Calu3 (cell line): Measurements from ENCODE around the gene SEBOX. TPM values are rescaled to one million over a fixed set of nuclear protein-coding genes. Genes with fewer than 3 reads are reported as not detected.

Experiments used
- BruUV-seq: library from RNA; stranded (reverse); fragments of 400-500 nt; replicated peaks from 2 replicates; lab custom pipeline; 2021; lab: Mats Ljungman, UMichigan
- CTCF ChIA-PET: fragments of 300-600 bp; sonication (Branson Sonifier 250); formaldehyde crosslinking; loops from one replicate; lab custom pipeline; 2022; ENCODE audit warnings: antibody characterized with exemption; lab: Charles Lee
- DNase-seq: peaks from one replicate; pipeline ENCODE4 v3.0.0; 2022
- H3K27ac Mint-ChIP-seq: one replicate; pipeline ENCODE4 v1.8.0; 2022; ENCODE audit warnings: mixed read lengths; ENCODE audit not compliant: unreplicated experiment
- H3K27me3 Mint-ChIP-seq: one replicate; pipeline ENCODE4 v1.8.0; 2022; ENCODE audit warnings: mixed read lengths; ENCODE audit not compliant: unreplicated experiment
- H3K36me3 Mint-ChIP-seq: one replicate; pipeline ENCODE4 v1.8.0; 2022; ENCODE audit warnings: mild to moderate bottlenecking, moderate library complexity, mixed read lengths; ENCODE audit not compliant: insufficient read depth, unreplicated experiment
- H3K4me1 Mint-ChIP-seq: one replicate; pipeline ENCODE4 v1.8.0; 2022; ENCODE audit warnings: mild to moderate bottlenecking, low read depth, mixed read lengths; ENCODE audit not compliant: unreplicated experiment
- H3K4me3 Mint-ChIP-seq: one replicate; pipeline ENCODE4 v1.8.0; 2022; ENCODE audit warnings: mild to moderate bottlenecking, low read depth, moderate library complexity, mixed read lengths; ENCODE audit not compliant: unreplicated experiment
- H3K9me3 Mint-ChIP-seq: one replicate; pipeline ENCODE4 v1.8.0; 2022; ENCODE audit warnings: low read depth, mixed read lengths; ENCODE audit not compliant: unreplicated experiment
- intact Hi-C: fragments of 100-400 bp; cut with micrococcal nuclease; formaldehyde crosslinking; loops from one replicate; pipeline ENCODE4 v1.10.0; 2022; ENCODE audit not compliant: unreplicated experiment
- total RNA-seq: library from RNA; stranded (reverse); gene quantifications from 2 replicates; pipeline ENCODE4 v1.2.3, GENCODE V29; 2022
- TF ChIP-seq, protein P1 (sequence below): fragments of 200-600 bp; IDR thresholded peaks from one replicate; pipeline ENCODE4 v1.8.0; 2022; ENCODE audit warnings: antibody characterized with exemption; ENCODE audit not compliant: unreplicated experiment

Gene SEBOX
- total RNA-seq, 1 experiment from 2014 or later: not detected

DNA sequence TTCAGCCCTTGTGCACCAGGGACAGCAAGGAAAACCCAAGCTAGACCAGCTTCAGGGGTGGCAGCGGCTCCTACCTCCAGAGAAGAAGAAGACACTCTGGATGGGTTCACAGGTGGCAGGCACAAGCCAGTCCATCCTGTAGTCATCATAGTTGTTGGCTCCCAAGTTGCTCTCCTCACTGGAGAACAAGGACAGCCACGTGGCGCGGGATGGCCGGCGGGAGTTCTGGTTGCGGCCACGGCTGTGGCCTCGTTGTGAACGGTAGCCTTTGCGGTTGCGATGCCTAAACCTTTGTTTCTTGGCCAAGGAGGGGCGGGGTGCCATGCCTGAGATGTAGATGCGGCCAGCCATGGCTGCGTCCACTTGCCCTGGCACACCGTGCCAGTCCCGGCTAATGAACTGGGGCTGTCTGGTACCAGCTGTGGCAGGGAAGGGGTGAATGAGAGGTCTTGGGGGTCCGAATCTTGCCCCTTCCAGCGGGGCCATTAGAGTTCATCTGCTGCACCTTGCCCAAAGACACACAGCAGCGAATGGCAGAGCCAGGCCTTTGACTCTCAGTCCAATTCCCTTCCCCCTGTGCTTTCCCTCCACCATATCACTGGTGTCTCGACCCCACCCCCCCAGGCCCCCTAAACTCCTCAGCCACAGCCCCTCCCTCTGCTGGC is 2.8 kb upstream of the SEBOX start:
- CTCF ChIA-PET: interaction anchor here (1.0 kb wide), 1 partner anchor 21 kb away, joined by 3 read pairs; no protein-coding TSS in a partner anchor
- Mint-ChIP-seq H3K4me3 (no peak overlapping the region), H3K27me3 (peaks cover 1% of the 10 kb centered on the region), H3K36me3 (peaks cover 20% of the 10 kb centered on the region), H3K4me1 (peaks cover 14% of the 10 kb centered on the region), H3K27ac (no peak overlapping the region), H3K9me3 (no peaks in the 10 kb centered on the region)
- intact Hi-C loops: no loop called here
- no peak for DNase-seq
- TF ChIP-seq, protein P1, sequence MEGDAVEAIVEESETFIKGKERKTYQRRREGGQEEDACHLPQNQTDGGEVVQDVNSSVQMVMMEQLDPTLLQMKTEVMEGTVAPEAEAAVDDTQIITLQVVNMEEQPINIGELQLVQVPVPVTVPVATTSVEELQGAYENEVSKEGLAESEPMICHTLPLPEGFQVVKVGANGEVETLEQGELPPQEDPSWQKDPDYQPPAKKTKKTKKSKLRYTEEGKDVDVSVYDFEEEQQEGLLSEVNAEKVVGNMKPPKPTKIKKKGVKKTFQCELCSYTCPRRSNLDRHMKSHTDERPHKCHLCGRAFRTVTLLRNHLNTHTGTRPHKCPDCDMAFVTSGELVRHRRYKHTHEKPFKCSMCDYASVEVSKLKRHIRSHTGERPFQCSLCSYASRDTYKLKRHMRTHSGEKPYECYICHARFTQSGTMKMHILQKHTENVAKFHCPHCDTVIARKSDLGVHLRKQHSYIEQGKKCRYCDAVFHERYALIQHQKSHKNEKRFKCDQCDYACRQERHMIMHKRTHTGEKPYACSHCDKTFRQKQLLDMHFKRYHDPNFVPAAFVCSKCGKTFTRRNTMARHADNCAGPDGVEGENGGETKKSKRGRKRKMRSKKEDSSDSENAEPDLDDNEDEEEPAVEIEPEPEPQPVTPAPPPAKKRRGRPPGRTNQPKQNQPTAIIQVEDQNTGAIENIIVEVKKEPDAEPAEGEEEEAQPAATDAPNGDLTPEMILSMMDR: no peak
- BruUV-seq: no TSS peak

DNA sequence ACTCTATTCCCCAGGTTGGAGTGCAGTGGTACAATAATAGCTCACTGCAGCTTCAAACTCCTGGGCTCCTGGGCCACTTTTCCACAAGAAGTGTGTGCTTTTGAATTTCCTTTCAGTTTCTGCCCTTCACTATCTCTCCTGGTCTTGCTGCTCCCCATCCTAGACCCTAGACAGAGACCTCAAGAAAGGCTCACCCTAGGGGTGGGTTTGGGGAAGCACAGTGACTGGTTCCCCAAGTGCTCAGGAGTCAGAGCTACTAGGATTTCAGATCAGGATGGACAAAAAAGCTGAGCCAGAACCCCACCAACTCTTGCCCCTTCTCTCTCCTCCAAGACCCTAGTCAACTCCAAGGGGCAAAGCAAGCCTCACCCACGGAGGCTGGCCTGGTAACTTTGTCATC is 1.6 kb upstream of the SEBOX start:
- intact Hi-C loops: no loop called here
- no peak for DNase-seq
- TF ChIP-seq, protein P1: no peak
- Mint-ChIP-seq H3K4me3 (no peak overlapping the region), H3K4me1 (peaks cover 14% of the 10 kb centered on the region), H3K36me3 (peaks cover 16% of the 10 kb centered on the region), H3K9me3 (no peaks in the 10 kb centered on the region), H3K27me3 (no peaks in the 10 kb centered on the region), H3K27ac (no peak overlapping the region)
- CTCF ChIA-PET: interaction anchor here (0.6 kb wide), 1 partner anchor 15 kb away, joined by 3 read pairs; no protein-coding TSS in a partner anchor
- BruUV-seq: no TSS peak

DNA sequence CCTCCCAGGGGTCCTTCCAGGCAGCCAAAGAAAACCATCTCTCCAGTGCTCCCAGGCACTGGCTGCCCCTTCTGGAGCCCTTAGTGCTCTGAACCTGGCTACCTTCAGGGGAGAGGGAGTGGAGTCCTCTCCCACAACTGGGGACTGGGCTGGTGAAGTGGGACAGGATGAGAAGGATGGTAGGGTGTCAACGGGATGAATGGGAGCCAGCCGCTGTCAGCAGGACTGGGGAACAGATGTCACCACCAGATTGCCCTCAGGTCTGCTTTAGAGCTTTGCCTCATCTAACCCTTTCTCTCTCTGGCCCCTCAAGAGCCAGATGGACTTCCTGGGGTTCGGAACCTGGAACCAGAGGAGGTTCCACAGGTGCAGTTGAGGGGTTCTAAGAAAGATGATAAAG is 488 bp upstream of the SEBOX start:
- no peaks in the 10 kb centered on the region for H3K27me3 Mint-ChIP-seq
- CTCF ChIA-PET: no interaction called here
- H3K4me1 Mint-ChIP-seq: peaks cover 7% of the 10 kb centered on the region
- no peak overlapping the region for H3K4me3 Mint-ChIP-seq
- no peaks in the 10 kb centered on the region for H3K9me3 Mint-ChIP-seq
- intact Hi-C loops: no loop called here
- DNase-seq: no peak
- no peak overlapping the region for H3K27ac Mint-ChIP-seq
- H3K36me3 Mint-ChIP-seq: peaks cover 9% of the 10 kb centered on the region
- no TSS peak for BruUV-seq
- TF ChIP-seq, protein P1: no peak

GRCh38 chr17:28363776-28364650 is 986 bp downstream of the SEBOX start:
- H3K36me3 Mint-ChIP-seq: peaks cover 19% of the 10 kb centered on the region
- H3K9me3 Mint-ChIP-seq: no peaks in the 10 kb centered on the region
- no peak overlapping the region for H3K27ac Mint-ChIP-seq
- no TSS peak for BruUV-seq
- H3K27me3 Mint-ChIP-seq: no peaks in the 10 kb centered on the region
- CTCF ChIA-PET: no interaction called here
- H3K4me1 Mint-ChIP-seq: no peaks in the 10 kb centered on the region
- intact Hi-C loops: no loop called here
- H3K4me3 Mint-ChIP-seq: no peak overlapping the region
- no peak for DNase-seq
- TF ChIP-seq, protein P1: no peak
